HG02870 (cell line): ENCODE results near the gene NEU2.
"Not testable (repeated sequence)": the region's sequence is repeated elsewhere in the genome, so short reads cannot be mapped to it uniquely, and the experiment has no call there.

Experiments
- ATAC-seq: cut with Tn5 transposase; IDR thresholded peaks from one replicate; pipeline ENCODE4 v1.9.1; 2021; ENCODE audit warnings: mild to moderate bottlenecking, moderate library complexity; ENCODE audit not compliant: unreplicated experiment

Gene NEU2

DNA sequence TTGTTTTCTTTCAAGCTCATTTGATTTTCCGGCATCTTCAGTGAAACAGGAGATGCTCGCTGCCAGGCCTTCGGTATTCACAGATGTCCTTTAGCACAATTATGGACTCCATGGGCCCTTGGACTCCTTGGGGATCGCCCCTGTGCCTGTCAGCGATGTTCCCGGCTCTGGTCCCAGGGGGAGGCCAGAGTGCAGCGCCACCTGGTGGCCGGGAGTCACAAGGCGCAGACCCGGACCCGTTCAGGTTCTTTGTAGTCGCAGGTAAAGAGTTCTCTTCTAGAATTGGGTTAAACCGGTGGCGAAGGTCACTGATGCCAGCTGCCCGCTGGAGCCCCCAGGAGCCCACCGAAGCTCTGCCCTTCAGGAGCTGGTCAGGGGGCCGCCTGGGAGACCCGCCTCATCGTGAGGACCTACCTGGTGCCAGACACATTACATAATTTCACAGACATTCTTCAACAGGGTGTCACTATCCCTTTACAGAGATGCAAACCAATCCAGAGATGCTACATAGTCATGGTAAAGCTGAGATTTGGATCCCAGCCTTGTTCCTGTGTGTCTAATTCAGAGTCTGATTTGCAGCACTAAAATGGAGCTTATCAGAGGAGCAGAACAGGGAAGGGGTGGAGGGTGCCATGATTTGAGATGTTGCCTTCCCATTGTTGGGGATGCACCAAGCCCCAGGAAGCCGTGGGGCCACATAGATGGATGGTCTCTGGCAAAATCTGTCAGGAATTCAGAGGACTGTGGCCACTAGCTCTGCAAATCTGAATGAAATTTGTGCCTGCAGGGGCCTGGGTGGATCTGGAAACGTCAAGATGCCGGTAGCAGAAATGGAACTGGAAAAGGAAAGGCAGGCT lies 21.7 kb downstream of the NEU2 start:
- no peak for ATAC-seq

- no peak for ATAC-seq
Observed at GRCh38 chr2:233055362-233055761, 22.9 kb downstream of the NEU2 start.

DNA sequence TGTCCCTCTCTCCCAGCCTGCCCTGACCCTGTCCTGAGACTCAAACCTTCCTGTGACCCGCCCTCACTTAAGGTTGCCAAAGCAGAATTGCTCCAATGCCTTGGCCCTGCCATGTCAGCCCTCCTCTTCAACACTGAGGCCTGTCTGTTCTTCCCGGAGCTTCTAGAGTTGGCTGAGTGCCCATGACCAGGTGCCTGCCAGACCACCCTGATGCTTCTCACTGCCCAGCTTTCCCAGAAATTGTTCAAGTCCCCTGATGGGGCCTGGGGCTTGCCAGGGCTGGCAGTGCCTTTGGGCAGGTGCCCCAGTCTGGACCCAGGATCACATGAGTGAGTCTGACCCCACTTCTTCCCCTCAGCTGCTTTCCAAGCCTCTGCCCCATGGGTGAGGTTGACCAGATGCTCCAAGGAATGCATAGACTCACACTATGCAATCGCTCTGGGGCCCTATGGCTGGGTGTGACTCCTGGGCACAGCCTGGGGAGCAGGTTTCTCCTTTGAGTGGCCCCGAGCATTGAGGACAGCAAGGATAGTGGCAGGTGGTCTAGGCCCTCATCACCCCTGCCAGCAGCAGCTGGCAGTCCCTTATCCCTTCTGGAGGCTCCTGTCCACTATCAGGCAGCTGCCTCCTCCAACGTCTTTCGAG lies 24.6 kb downstream of the NEU2 start:
- no peak for ATAC-seq

- no peak for ATAC-seq
Observed at GRCh38 chr2:233058717-233059546, 26.5 kb downstream of the NEU2 start.

DNA sequence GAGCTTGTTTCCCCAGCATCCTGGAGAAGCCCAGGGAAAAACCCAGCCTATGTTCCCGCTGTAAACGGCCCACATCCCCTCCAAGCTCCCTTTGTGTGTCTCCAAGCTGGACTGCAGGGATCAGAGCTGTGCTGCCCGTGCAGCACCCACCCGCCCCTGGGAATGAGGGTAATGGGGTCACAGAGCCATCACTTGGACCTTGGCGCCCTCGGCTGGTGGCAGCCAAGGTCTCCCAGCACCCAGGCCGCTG lies 27.0 kb downstream of the NEU2 start:
- no peak for ATAC-seq

DNA sequence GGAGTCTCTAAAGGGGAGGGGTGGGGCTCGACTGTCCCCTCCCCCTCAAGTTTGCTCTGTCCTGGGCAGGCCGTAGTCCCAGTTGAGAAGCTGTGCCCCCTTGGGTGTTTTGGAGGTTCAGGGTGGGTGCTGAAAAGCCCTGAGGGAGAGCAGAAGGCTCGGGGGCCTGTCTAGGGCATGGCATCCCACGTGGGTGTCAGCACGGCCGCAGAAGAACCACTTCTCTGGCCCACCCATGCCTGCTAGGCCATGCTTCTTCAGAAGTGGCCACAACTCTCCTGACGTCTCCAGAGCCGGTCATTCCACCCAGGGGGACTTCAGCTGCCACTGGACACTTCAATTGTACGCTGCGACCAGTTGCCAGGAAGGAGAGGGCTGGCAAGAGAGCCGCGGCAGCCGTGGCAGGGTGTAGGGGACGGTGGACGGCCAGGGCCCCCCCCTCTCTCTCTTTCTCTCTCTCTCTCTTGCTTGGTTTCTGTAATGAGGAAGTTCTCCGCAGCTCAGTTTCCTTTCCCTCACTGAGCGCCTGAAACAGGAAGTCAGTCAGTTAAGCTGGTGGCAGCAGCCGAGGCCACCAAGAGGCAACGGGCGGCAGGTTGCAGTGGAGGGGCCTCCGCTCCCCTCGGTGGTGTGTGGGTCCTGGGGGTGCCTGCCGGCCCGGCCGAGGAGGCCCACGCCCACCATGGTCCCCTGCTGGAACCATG lies 27.5 kb downstream of the NEU2 start, which contains the start of gene INPP5D:
TSS of gene INPP5D (plus strand) at position 546 of the 704 bp plus-strand sequence. CDS start at position 683, 137 bp downstream.
- ATAC-seq: peak; percentile 34

DNA sequence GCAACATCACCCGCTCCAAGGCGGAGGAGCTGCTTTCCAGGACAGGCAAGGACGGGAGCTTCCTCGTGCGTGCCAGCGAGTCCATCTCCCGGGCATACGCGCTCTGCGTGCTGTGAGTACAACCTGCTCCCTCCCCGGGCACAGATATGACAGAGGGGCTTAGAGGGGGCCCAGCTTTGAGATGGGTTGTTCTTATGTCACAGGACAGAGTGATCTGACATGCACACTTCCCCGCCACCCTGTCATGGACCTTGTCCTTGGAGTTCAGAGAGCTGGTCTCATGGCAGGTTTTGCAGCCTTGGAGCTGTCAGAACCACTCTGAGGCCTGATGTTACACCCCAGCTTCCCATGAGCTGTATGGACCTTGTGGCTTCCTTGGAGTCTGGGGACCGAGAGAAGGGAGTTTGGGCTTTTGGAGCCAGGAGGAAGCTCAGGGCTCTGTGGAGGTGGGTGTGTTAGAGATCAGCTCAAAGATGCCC lies 28.1 kb downstream of the NEU2 start:
- ATAC-seq: no peak

DNA sequence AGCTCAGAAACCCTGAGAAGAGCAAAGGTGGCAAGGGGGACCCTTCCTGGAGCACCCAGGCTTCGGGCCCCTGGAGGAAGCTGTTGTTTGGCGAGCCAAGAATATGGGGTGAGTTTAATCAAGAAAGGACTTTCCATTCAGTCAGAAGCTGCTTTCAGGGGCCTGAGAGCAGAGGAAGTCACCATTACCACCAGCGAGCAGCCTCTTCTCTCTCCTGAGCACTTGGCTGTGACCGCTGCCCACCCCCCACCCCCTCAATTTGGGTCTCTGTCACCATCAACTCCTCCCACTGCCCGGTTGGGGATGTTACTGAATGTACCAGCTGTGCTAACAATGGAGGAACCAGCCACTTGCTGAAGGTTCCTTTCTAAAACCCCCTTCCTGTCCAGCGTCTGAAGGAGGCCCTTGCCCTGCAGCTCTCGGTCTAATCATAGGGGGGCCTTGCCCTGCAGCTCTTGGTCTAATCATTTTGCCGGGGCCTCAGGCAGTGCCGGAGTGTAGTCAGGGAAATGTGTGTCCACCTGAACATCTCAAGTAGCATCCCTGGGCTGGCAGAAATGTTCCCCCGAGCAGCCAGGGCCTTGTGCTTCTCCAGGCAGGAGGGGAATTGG lies 28.6 kb downstream of the NEU2 start:
- peak; percentile 18 for ATAC-seq

- peak; percentile 34 for ATAC-seq
Observed at GRCh38 chr2:233061591-233062450, 29.3 kb downstream of the NEU2 start.

GRCh38 chr2:233062451-233062850 lies 30.0 kb downstream of the NEU2 start:
- no peak for ATAC-seq

DNA sequence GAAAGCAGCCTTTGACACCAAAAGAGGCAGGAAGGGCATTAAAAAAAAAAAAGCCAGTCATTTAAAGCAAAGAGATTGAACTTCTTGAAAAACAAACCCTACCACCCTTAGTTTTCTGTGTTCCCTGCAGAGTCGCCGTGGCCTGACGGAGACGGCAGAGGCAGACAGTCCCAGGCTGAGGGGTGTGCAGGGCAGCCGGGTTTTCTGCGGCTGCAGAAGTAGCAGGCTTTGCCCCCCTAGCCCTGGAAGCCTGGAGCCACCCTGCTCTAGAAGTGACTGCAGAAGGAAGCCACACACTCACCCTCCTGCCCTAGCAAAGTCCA lies 30.4 kb downstream of the NEU2 start:
- ATAC-seq: no peak

DNA sequence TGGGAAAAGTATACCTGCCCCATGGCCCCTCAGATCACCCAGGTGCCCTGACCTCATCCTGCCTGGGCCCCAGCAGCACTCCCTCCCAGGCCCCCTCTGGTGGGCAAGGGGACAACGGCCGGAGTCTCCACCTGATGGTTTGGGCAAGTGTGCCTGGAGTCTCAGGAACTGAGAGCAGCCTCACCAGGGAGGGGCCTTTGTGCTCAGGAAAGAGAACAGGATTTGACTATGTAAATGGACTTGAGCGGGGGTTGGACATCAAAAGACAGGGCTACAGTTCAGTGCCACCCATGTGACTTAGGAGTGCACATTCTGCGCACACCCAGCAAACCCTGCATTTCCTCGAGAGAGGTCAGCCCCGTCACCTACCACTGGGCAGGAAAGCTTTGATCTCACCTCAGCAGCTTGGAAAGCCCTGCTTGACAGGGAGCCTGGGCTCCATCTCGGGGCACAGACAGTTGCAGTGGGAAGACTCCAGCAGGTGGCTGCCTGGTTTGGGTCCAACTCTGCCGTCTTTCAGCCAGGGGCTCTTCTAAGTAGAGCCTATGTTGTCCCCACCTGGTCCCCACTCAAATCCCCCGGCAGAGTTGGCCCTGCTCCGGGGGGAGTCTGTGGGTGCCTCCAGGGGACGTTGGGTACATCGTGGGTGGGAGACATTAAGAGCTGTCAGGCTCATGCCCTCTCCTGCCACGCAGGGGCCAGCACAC lies 30.9 kb downstream of the NEU2 start:
- ATAC-seq: peak; percentile 39

- ATAC-seq: no peak
Observed at GRCh38 chr2:233063976-233064411, 31.5 kb downstream of the NEU2 start.

GRCh38 chr2:233064530-233065199 lies 32.2 kb downstream of the NEU2 start:
- no peak for ATAC-seq

- not testable (repeated sequence) for ATAC-seq
Observed at GRCh38 chr2:233065200-233065589, 32.7 kb downstream of the NEU2 start.

- ATAC-seq: no peak
Observed at GRCh38 chr2:233065954-233066470, 33.5 kb downstream of the NEU2 start.

DNA sequence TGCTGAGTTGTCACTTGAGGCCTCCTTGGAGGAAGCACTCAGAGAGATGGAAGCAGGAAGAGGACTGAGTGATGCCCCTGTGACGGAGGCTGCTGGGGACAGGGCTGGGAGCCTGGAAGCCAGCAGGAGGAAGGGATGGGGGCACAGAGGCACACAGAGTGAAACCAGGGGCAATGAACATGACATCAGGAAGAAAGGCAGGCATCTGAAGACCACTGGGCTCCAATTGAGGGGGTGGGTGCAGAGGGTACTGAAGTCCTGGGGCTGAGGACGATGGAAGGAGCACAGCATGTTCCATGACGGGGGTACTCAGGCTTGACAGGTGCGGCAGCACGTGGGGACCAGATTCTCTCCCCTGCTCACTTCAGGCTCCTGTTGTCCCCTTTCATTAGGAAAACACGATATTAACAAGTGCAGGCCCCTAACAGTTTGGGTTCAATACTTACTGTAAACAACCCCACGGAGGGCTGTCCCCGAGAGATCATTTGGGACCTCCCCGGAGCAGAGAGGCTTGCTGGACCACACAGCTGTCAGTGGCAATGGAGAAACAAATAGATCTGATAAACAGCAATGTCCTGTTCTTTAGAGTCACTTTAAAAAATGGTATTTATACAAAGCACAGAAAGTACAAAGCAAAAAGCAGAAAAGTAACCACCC lies 36.4 kb downstream of the NEU2 start:
- ATAC-seq: no peak

GRCh38 chr2:233072838-233073237 lies 40.4 kb downstream of the NEU2 start:
- no peak for ATAC-seq
